HEK293 (cell line): ENCODE results near the gene GALK1.

ENCODE experiments used
- CTCF ChIA-PET: fragments of 350-600 bp; formaldehyde crosslinking; extraction: SDS; loops from one replicate; lab custom pipeline; 2021; ENCODE audit warnings: antibody characterized with exemption; lab: Yijun Ruan, JAX
- POLR2A ChIA-PET: fragments of 300-600 bp; formaldehyde crosslinking; extraction: SDS; loops from one replicate; lab custom pipeline; 2020; ENCODE audit warnings: antibody characterized with exemption, inconsistent platforms; lab: Yijun Ruan, JAX
- H3K27ac ChIP-seq: fragments of 200-500 bp; sonication (Bioruptor generic); 2 replicates; pipeline ENCODE4 v1.5.1; 2014; ENCODE audit warnings: low read depth, low read length, control low read depth, inconsistent platforms; ENCODE audit errors: extremely low read depth
- H3K36me3 ChIP-seq, 2 experiments: fragments of 200-500 bp in 1 of 2; sonication (Bioruptor generic) in 1 of 2; 1 replicate in 1 of 2; 2 replicates in 1 of 2; pipeline ENCODE4 v1.5.1; 2014 to 2017; ENCODE audit warnings: inconsistent platforms in 2 of 2, low read length in 2 of 2; ENCODE audit not compliant: control insufficient read depth in 2 of 2, insufficient read depth in 1 of 2
- H3K4me1 ChIP-seq: fragments of 200-500 bp; sonication (Bioruptor generic); 2 replicates; pipeline ENCODE4 v1.5.1; 2014; ENCODE audit warnings: mild to moderate bottlenecking, low read length, inconsistent platforms; ENCODE audit not compliant: control insufficient read depth, insufficient read depth
- H3K4me3 ChIP-seq: 2 replicates; pipeline ENCODE4 v1.5.1; 2011; ENCODE audit warnings: low read depth, mild to moderate bottlenecking, control low read depth, low read length, moderate library complexity
- H3K9me3 ChIP-seq: fragments of 200-500 bp; sonication (Bioruptor generic); 2 replicates; pipeline ENCODE4 v1.5.1; 2014; ENCODE audit warnings: low read depth, low read length, inconsistent platforms; ENCODE audit not compliant: control insufficient read depth, insufficient read depth
- EGR2 ChIP-seq: fragments of 450-650 bp; formaldehyde crosslinking; IDR thresholded peaks from 2 replicates; pipeline ENCODE4 v1.5.1; 2016; ENCODE audit warnings: low read depth, missing biosample characterization, missing genetic modification characterization
- GLI4 ChIP-seq: fragments of 450-650 bp; formaldehyde crosslinking; IDR thresholded peaks from 2 replicates; pipeline ENCODE4 v1.5.1; 2016; ENCODE audit warnings: missing biosample characterization, missing genetic modification characterization
- HIC1 ChIP-seq: fragments of 450-650 bp; formaldehyde crosslinking; IDR thresholded peaks from 2 replicates; pipeline ENCODE4 v1.5.1; 2016; ENCODE audit warnings: missing biosample characterization, missing genetic modification characterization
- KLF8 ChIP-seq: fragments of 450-650 bp; formaldehyde crosslinking; IDR thresholded peaks from 2 replicates; pipeline ENCODE4 v1.5.1; 2016; ENCODE audit warnings: missing biosample characterization, missing genetic modification characterization
- SCRT2 ChIP-seq: fragments of 450-650 bp; formaldehyde crosslinking; IDR thresholded peaks from 2 replicates; pipeline ENCODE4 v1.5.1; 2016; ENCODE audit warnings: missing biosample characterization, missing genetic modification characterization
- ZBTB17 ChIP-seq: fragments of 450-650 bp; formaldehyde crosslinking; IDR thresholded peaks from 2 replicates; pipeline ENCODE4 v1.5.1; 2016; ENCODE audit warnings: missing biosample characterization, missing genetic modification characterization
- ZBTB20 ChIP-seq: fragments of 450-650 bp; formaldehyde crosslinking; IDR thresholded peaks from 2 replicates; pipeline ENCODE4 v1.5.1; 2016; ENCODE audit warnings: missing biosample characterization, missing genetic modification characterization
- ZBTB8A ChIP-seq: fragments of 450-650 bp; formaldehyde crosslinking; IDR thresholded peaks from 2 replicates; pipeline ENCODE4 v1.5.1; 2016; ENCODE audit warnings: missing biosample characterization, missing genetic modification characterization
- ZFHX2 ChIP-seq: fragments of 450-650 bp; formaldehyde crosslinking; conservative IDR thresholded peaks from 2 replicates; pipeline ENCODE4 v1.5.1; 2016; ENCODE audit warnings: missing biosample characterization, missing genetic modification characterization
- ZFP3 ChIP-seq: fragments of 450-650 bp; formaldehyde crosslinking; IDR thresholded peaks from 2 replicates; pipeline ENCODE4 v1.5.1; 2016; ENCODE audit warnings: low read depth, missing biosample characterization, missing genetic modification characterization
- ZIC2 ChIP-seq: fragments of 450-650 bp; formaldehyde crosslinking; IDR thresholded peaks from 2 replicates; pipeline ENCODE4 v1.5.1; 2016; ENCODE audit warnings: missing biosample characterization, missing genetic modification characterization
- ZNF169 ChIP-seq: fragments of 450-650 bp; formaldehyde crosslinking; IDR thresholded peaks from 2 replicates; pipeline ENCODE4 v1.5.1; 2016; ENCODE audit warnings: missing biosample characterization, missing genetic modification characterization
- ZNF175 ChIP-seq: fragments of 450-650 bp; formaldehyde crosslinking; IDR thresholded peaks from 2 replicates; pipeline ENCODE4 v1.5.1; 2016; ENCODE audit warnings: missing biosample characterization, missing genetic modification characterization
- ZNF24 ChIP-seq: fragments of 450-650 bp; formaldehyde crosslinking; IDR thresholded peaks from 2 replicates; pipeline ENCODE4 v1.5.1; 2016; ENCODE audit warnings: missing biosample characterization, missing genetic modification characterization
- ZNF561 ChIP-seq: fragments of 450-650 bp; IDR thresholded peaks from 2 replicates; pipeline ENCODE4 v1.5.1; 2018; ENCODE audit warnings: missing biosample characterization, missing genetic modification characterization, borderline replicate concordance
- ZNF600 ChIP-seq: fragments of 450-650 bp; formaldehyde crosslinking; IDR thresholded peaks from 2 replicates; pipeline ENCODE4 v1.5.1; 2016; ENCODE audit warnings: missing biosample characterization, missing genetic modification characterization
- ZSCAN23 ChIP-seq: fragments of 450-650 bp; formaldehyde crosslinking; IDR thresholded peaks from 2 replicates; pipeline ENCODE4 v1.5.1; 2016; ENCODE audit warnings: missing biosample characterization, missing genetic modification characterization
- TF ChIP-seq, protein P1 (sequence below): fragments of 450-650 bp; formaldehyde crosslinking; IDR thresholded peaks from 2 replicates; pipeline ENCODE4 v1.5.1; 2016; ENCODE audit warnings: missing biosample characterization, missing genetic modification characterization
- TF ChIP-seq, protein P2 (sequence below): fragments of 450-650 bp; formaldehyde crosslinking; optimal IDR thresholded peaks from 2 replicates; pipeline ENCODE3; 2016; ENCODE audit warnings: missing biosample characterization, mild to moderate bottlenecking, missing genetic modification characterization
- TF ChIP-seq, protein P3 (sequence below): fragments of 450-650 bp; formaldehyde crosslinking; IDR thresholded peaks from 2 replicates; pipeline ENCODE4 v1.5.1; 2016; ENCODE audit warnings: missing biosample characterization, missing genetic modification characterization
- TF ChIP-seq, protein P4 (sequence below): fragments of 450-650 bp; formaldehyde crosslinking; conservative IDR thresholded peaks from 2 replicates; pipeline ENCODE4 v1.5.1; 2016; ENCODE audit warnings: low read depth, missing biosample characterization, missing genetic modification characterization
- TF ChIP-seq, protein P5 (sequence below): fragments of 450-650 bp; formaldehyde crosslinking; IDR thresholded peaks from 2 replicates; pipeline ENCODE4 v1.5.1; 2016; ENCODE audit warnings: missing biosample characterization, missing genetic modification characterization

GALK1 gene

DNA sequence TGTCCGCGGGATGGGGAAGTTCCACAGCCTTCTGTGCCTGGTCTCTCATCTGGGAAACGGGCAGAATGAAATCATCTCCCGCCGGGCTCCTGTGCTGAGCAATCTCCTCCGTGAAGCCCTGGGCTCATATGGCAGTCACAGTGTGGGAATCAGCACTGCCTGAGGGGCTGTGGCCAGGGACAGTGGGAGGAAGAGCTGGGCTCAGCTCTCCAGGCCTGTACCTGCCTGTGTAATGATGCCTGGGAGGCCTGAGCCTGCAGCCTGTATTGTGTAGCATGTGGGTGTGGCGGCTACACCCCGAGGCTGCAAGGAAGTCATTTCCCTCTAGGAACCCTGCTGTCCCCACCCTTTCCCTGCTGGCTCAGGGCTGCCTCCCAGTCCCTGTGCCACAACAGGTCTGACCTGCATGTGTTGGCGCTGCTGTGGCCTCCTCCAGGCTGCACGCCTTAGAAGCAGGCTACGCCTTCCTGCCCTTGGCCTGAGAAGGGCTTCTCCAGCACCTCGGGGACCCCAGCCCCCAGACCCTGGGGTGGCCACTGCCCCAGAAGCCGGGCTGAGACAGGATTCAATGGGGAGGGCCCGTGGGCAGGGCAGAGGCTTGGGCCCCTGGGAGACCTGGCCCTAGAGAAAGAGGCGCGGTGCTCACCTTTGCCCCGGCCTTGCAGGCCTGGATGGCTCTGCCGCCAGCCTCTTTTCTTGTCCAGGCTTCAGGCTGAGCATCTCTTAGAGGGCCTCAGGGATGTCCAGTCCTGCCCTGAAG lies 41.6 kb downstream of the GALK1 start:
- Histone ChIP-seq H3K36me3 (no peaks in the 10 kb centered on the region), H3K4me3 (no peak overlapping the region), H3K4me1 (no peaks in the 10 kb centered on the region; the same call in 1 of the 2 replicates), H3K27ac (no peak overlapping the region), H3K9me3 (no peaks in the 10 kb centered on the region)
- CTCF ChIA-PET: interaction anchor here (1.0 to 8.4 kb wide), 4 partner anchors 13 to 133 kb away, joined by 3 to 51 read pairs (median 4); no protein-coding TSS in a partner anchor
- POLR2A ChIA-PET: no interaction called here
- TF ChIP-seq GLI4 (tag by site-specific recombination) (no peak), ZFHX2 (tag by site-specific recombination) (peak; percentile 73), ZBTB20 (tag by site-specific recombination) (peak; percentile 25; the same call in 1 of the 2 replicates), ZBTB17 (0 out of 2 replicates have a peak, but pooled peaks have one; percentile 47), SCRT2 (tag by site-specific recombination) (no peak; the same call in 1 of the 2 replicates), EGR2 (tag by site-specific recombination) (peak; percentile 77), ZFP3 (tag by site-specific recombination) (no peak), KLF8 (tag by site-specific recombination) (no peak), HIC1 (tag by site-specific recombination) (no peak), ZNF175 (tag by site-specific recombination) (no peak), ZIC2 (tag by site-specific recombination) (peak; percentile 76), ZBTB8A (tag by site-specific recombination) (0 out of 2 replicates have a peak, but pooled peaks have one; percentile 23), ZNF600 (tag by site-specific recombination) (0 out of 2 replicates have a peak, but pooled peaks have one; percentile 52), ZNF24 (tag by site-specific recombination) (no peak), ZSCAN23 (tag by site-specific recombination) (no peak), ZNF561 (no peak), ZNF169 (no peak)
- TF ChIP-seq, protein P1, sequence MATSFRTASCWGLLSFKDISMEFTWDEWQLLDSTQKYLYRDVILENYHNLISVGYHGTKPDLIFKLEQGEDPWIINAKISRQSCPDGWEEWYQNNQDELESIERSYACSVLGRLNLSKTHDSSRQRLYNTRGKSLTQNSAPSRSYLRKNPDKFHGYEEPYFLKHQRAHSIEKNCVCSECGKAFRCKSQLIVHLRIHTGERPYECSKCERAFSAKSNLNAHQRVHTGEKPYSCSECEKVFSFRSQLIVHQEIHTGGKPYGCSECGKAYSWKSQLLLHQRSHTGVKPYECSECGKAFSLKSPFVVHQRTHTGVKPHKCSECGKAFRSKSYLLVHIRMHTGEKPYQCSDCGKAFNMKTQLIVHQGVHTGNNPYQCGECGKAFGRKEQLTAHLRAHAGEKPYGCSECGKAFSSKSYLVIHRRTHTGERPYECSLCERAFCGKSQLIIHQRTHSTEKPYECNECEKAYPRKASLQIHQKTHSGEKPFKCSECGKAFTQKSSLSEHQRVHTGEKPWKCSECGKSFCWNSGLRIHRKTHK (tag by site-specific recombination): no peak
- TF ChIP-seq, protein P2, sequence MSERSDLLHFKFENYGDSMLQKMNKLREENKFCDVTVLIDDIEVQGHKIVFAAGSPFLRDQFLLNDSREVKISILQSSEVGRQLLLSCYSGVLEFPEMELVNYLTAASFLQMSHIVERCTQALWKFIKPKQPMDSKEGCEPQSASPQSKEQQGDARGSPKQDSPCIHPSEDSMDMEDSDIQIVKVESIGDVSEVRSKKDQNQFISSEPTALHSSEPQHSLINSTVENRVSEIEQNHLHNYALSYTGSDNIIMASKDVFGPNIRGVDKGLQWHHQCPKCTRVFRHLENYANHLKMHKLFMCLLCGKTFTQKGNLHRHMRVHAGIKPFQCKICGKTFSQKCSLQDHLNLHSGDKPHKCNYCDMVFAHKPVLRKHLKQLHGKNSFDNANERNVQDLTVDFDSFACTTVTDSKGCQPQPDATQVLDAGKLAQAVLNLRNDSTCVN: no peak
- TF ChIP-seq, protein P3, sequence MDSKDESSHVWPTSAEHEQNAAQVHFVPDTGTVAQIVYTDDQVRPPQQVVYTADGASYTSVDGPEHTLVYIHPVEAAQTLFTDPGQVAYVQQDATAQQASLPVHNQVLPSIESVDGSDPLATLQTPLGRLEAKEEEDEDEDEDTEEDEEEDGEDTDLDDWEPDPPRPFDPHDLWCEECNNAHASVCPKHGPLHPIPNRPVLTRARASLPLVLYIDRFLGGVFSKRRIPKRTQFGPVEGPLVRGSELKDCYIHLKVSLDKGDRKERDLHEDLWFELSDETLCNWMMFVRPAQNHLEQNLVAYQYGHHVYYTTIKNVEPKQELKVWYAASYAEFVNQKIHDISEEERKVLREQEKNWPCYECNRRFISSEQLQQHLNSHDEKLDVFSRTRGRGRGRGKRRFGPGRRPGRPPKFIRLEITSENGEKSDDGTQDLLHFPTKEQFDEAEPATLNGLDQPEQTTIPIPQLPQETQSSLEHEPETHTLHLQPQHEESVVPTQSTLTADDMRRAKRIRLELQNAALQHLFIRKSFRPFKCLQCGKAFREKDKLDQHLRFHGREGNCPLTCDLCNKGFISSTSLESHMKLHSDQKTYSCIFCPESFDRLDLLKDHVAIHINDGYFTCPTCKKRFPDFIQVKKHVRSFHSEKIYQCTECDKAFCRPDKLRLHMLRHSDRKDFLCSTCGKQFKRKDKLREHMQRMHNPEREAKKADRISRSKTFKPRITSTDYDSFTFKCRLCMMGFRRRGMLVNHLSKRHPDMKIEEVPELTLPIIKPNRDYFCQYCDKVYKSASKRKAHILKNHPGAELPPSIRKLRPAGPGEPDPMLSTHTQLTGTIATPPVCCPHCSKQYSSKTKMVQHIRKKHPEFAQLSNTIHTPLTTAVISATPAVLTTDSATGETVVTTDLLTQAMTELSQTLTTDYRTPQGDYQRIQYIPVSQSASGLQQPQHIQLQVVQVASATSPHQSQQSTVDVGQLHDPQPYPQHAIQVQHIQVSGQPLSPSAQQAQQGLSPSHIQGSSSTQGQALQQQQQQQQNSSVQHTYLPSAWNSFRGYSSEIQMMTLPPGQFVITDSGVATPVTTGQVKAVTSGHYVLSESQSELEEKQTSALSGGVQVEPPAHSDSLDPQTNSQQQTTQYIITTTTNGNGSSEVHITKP (tag by site-specific recombination): no peak
- TF ChIP-seq, protein P4, sequence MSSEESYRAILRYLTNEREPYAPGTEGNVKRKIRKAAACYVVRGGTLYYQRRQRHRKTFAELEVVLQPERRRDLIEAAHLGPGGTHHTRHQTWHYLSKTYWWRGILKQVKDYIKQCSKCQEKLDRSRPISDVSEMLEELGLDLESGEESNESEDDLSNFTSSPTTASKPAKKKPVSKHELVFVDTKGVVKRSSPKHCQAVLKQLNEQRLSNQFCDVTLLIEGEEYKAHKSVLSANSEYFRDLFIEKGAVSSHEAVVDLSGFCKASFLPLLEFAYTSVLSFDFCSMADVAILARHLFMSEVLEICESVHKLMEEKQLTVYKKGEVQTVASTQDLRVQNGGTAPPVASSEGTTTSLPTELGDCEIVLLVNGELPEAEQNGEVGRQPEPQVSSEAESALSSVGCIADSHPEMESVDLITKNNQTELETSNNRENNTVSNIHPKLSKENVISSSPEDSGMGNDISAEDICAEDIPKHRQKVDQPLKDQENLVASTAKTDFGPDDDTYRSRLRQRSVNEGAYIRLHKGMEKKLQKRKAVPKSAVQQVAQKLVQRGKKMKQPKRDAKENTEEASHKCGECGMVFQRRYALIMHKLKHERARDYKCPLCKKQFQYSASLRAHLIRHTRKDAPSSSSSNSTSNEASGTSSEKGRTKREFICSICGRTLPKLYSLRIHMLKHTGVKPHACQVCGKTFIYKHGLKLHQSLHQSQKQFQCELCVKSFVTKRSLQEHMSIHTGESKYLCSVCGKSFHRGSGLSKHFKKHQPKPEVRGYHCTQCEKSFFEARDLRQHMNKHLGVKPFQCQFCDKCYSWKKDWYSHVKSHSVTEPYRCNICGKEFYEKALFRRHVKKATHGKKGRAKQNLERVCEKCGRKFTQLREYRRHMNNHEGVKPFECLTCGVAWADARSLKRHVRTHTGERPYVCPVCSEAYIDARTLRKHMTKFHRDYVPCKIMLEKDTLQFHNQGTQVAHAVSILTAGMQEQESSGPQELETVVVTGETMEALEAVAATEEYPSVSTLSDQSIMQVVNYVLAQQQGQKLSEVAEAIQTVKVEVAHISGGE (tag by site-specific recombination): no peak
- TF ChIP-seq, protein P5, sequence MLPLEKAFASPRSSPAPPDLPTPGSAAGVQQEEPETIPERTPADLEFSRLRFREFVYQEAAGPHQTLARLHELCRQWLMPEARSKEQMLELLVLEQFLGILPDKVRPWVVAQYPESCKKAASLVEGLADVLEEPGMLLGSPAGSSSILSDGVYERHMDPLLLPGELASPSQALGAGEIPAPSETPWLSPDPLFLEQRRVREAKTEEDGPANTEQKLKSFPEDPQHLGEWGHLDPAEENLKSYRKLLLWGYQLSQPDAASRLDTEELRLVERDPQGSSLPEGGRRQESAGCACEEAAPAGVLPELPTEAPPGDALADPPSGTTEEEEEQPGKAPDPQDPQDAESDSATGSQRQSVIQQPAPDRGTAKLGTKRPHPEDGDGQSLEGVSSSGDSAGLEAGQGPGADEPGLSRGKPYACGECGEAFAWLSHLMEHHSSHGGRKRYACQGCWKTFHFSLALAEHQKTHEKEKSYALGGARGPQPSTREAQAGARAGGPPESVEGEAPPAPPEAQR (tag by site-specific recombination): no peak
